Brain pericyte (primary cell): ENCODE measurements around the gene PARP15.
"Not testable (repeated sequence)": the region's sequence is repeated elsewhere in the genome, so short reads cannot be mapped to it uniquely, and the experiment has no call there.

Experiments
- DNase-seq: peaks from one replicate; pipeline ENCODE4 v3.0.0-alpha.2; 2012; ENCODE audit warnings: low read depth, low spot score

Gene PARP15

DNA sequence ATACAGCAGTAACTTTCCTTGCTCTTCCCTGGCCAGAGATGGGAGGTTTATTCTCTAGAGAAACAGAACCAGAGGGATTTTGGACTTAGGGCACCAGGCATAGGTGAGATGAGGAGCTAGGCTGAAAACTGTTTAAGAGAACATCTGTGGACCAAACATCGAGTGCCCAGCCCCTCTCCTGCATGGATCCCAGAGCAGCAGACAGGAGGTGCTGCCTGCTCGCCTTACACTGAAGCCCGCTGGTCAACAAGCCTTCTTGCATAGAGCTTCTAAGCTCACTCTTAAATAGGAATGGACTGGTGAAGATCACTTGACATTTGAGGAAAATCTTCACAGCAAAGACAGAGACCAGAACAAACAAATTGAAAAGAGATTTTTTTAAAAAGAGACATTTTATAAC lies 41.2 kb downstream of the PARP15 start:
- no peak for DNase-seq

DNA sequence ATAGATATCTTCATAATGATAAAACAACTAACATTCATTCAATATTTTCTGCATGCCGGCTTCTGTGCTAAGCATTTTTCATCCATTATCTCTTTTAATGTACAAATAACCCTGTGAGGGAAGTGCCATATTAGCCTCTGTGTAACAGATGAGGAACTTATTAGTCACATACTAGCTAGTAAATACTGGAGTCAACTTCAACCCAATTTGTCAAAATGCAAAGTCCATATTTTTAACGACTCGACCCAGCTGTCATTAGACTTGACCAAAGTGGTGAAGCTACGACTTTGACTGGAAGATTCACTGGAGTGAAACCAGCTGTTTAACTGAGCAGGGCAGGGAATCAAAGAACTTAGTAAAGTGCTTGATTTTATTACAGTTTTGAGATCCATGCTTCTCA lies 41.6 kb downstream of the PARP15 start:
- no peak for DNase-seq

DNA sequence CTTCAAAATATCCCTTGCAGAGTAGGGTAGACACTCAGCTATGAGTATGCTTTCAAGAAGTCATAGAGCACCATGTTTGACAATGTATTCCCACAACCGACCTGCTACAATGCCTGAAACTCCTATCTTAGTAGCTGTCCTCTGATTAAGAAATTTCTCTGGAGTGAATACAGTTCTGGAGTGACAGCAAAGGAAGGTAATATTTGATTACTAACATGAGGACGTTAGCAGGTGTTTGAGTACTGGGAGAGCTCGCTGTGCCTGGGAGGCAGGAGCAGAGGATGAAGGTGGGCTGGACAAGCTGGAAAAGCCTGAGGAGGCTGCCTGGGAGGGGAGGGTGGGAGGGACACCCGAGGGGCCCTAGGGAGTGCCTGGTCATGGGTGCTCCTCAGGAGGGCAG lies 42.9 kb downstream of the PARP15 start:
- DNase-seq = no peak

DNA sequence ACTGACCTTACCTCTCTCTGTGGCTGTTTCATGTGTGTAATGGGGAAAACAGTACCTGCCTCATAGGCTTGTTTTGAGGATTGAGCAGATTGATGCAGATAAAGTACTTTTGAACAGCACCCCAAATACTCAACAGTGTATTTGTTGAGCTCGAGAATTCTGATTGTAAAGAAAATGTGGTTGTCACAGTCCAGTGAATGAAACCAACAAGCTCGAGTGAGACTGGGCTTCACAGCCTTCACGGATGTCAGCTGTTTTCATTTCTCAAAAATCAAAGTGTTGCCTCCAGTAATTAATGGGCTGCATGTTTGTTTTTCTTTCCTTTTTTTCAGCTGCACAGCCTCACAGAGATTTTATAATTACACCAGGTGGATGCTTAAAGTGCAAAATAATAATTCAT lies 43.7 kb downstream of the PARP15 start:
- no peak for DNase-seq

DNA sequence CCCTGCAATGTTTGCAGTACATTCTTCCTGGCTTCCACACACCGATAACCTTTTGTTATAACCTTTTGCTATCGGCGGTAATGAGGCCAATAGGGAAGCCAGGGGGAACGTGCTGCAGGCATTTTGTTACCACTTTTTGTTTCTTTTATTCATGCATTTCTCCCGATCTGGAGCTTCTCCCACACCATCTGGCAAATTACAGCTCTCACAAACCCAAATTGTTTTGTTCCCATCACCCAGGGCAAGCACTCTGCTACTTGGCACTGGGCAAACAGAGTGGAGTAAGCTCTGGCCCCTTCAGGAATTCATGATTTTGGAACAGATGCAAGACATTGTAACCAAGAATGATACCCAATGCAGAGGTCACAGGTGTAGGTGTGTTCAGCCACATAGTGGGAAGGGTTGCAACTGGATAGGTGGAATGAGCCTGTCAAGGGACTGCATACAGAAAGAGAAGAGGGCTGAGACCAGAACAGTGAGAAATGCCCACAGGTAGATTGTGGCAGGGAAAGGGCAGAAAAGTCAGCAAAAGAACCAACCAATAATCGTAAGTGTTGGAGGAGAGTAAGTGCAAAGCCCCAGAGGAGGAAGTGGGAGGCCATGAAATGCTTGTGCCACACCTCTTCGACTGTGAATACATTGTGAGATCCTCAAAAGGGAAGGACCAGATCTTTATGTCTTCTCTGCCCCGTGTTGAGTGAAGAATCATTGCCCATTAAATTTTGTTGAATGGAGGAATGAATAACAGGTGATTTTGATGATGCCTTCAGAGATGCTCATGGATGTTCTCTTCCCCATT lies 45.8 kb downstream of the PARP15 start:
- no peak for DNase-seq

DNA sequence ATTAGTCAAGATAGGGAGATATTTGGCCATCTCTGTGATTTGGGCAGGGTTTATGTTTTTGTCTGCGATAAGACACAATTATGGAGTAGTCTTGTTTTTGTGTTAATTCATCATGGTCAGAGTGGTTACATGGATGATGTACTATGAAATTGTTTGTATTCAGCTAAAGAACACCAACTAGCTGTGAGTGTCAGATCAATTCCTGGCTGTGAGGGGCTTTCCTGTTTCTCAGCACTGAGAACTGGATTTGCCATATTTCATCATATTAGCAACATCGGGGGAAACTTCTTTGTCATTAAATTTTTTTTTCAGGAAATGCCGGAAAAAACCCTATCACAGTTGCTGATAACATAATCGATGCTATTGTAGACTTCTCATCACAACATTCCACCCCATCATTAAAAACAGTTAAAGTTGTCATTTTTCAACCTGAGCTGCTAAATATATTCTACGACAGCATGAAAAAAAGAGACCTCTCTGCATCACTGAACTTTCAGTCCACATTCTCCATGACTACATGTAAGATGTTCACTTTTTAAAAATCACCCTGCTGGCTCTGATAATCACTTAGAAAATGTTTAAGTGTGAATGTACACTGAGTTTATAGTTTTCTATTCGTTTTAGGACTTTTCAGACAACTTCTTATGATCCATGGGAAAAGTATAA lies 49.2 kb downstream of the PARP15 start:
- no peak for DNase-seq

DNA sequence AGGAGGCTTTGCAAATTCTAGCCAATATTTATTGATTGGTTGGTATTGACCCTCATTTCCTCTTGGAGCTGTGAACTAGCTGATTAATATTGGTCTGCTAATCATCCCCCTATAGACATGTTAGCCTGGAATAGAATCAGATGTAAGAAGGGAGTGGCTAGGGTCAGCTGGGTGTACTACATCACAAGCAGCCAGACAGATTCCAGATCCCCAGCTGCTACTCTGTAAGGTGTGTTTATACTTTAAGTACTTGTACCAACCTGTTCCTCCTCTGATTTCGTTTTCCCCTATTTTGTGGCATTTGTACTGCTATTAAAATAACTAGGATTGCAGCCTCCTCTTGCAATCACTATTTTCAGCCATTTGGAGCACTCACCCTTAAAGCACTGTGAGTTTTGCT lies 49.9 kb downstream of the PARP15 start:
- no peak for DNase-seq

DNA sequence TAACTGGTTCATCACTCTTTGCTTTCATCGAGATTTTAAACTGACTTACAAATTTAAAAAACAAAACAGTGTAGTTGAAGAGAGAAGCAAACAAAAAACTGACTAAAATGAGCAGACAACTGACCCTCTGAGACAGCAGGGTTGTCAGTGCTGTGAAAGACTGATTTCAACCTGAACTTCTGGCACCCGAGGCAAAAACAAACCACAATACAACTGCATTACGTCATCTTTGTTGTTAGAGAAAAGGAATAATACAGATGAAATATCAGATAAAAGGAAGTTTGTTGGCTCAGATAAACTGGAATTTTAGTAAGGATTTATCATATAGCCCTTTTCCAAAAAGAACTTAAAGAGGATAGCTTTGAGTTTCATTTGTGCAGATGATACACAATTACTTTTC lies 51.1 kb downstream of the PARP15 start:
- no peak for DNase-seq

DNA sequence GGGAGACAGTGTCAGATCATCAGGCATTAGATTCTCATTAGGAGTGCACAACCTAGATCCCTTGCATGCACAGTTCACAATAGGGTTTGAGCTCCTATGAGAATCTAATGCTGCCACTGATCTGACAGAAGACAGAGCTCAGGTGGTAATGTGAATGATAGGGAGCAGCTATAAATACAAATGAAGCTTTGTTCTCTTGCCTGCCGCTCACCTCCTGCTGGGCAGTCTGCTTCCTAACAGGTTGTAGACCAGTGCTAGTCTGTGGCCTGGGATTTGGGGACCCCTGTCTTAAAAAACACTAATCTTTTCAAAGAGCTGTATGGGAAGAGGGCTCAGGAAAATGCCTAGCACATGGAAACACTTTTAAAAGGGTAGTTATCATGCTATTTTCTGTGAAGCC lies 52.3 kb downstream of the PARP15 start:
- DNase-seq = no peak

DNA sequence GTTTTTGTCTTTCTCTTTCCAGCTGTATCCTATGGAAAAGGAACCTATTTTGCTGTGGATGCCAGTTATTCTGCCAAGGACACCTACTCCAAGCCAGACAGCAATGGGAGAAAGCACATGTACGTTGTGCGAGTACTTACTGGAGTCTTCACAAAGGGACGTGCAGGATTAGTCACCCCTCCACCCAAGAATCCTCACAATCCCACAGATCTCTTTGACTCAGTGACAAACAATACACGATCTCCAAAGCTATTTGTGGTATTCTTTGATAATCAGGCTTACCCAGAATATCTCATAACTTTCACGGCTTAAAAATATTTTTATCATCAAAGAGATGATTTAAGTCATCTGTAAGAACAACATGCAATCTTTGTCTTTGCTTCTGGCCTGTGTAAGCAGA lies 58.3 kb downstream of the PARP15 start:
- DNase-seq = no peak

DNA sequence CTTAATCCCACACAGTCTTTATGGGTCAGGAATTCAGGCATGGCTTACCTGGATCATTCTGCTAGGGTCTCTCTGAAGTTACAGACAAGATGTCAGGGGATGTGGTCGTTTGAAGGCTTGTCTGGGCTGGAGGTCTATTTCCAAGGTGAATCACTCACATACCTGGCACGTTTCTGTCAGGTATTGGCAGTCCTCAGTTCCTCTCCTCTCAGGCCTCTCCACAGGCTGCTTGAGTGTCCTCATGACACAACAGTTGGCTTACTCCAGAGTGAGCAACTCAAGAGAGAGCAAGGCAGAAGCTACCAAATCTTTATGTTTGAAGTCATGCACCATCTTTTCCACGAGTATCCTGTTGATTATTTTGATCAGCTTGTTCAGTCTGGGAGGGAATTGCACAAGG lies 59.2 kb downstream of the PARP15 start:
- DNase-seq = no peak

DNA sequence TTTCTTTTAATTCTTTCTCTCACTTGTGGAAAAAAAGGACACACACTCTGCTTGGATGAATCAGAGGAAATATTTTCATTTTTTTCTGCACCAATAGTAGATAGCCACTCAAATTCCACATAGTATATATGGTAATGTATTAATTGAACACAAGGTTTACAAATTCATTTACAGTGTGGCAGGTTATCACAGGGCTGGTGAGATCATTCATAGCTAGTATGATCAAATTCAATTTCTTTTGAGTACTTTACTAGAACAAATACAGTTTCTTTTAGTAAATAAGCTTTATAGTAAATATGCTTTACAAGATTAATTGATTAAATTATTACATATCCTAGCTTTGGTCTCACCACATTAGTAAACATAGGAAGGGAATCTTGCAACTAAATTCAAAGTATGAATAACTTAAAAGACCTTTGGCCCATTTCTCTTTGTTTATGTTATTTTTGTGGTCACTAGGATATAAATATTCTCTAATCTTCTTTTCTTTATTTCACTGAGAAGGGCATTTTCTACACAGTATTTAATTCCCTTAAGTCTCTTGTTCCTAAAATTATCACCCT lies 63.1 kb downstream of the PARP15 start:
- DNase-seq = no peak

DNA sequence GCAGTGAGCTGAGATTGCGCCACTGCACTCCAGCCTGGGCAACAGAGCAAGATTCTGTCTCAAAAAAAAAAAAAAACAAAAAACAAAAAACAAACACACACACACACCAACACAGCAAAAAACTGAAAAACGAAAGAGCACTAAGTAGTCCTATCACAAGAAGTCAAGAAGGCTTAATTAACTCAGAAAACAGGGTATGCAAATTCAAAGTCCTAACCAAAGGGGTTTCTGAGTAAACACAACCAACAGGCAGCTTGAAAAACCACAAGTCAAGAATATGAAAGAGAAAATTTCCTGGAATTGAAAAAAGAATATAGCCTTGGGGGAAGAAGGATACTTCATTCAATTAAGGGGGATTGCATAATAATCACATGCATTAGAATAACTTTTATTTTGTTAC lies 65.5 kb downstream of the PARP15 start:
- DNase-seq = no peak

DNA sequence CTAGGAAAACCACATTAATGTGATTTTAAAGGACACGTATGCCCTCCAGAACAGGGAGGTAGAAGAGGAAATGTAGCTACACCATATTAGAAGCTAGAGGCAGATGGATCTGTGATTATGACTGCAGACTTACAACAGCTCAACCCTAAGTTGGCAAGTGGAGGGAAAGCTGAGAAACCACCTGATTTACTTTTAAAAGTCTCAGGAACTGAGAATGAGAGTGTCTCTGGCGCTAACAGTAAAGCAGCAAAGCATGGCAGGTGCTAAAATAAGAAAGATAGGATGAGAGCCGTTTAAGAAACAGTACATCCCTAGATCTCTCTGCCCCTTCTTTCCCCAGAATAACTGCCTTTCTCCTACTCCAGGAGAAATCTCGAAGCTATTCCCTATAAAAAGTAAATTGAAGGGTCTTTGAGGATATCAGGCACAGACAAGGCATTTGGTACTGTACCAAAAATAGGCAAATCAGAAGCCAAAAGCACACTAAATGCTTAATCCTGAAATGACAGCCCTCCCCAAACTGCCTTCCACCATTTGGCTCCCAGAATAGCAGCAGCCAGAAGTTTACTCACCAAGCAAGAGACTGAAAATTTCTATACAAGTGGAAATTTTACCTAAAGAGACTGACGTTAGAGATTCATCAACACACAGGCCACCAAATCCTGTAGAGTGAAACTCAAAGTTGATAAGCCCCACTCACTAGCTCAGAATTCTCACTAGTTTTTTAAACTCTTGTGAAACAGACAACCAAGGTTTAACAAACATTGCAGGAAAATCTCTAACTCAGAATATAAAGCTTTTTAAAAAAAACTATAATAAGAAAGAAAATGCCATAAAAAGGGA lies 68.9 kb downstream of the PARP15 start:
- no peak for DNase-seq

DNA sequence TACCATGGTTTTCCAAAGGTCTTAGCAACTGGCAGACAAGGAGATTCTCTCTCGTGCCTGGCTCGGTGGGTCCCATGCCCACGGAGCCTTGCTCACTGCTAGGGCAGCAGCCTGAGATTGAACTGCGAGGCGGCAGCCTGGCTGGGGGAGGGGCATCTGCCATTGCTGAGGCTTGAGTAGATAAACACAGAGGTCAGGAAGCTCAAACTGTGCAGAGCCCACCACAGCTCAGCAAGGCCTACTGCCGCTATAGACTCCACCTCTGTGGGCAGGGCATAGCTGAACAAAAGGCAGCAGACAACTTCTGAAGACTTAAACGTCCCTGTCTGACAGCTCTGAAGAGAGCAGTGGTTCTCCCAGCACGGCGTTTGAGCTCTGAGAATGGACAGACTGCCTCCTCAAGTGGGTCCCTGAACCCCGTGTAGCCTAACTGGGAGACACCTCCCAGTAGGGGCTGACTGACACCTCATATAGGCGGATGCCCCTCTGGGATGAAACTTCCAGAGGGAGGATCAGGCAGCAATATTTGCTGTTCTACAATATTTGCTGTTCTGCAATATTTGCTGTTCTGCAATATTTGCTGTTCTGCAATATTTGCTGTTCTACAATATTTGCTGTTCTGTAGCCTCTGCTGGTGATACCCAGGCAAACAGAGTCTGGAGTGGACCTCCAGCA lies 73.9 kb downstream of the PARP15 start:
- DNase-seq = not testable (repeated sequence)

DNA sequence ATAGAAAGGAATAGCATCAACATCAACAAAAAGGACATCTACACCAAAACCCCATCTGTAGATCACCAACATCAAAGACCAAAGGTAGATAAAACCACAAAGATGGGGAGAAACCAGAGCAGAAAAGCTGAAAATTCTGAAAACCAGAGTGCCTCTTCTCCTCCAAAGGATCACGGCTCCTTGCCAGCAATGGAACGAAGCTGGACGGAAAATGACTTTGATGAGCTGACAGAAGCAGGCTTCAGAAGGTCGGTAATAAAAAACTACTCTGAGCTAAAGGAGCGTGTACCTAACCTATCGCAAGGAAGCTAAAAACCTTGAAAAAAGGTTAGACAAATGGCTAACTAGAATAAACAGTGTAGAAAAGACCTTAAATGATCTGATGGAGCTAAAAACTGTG lies 74.5 kb downstream of the PARP15 start:
- not testable (repeated sequence) for DNase-seq

DNA sequence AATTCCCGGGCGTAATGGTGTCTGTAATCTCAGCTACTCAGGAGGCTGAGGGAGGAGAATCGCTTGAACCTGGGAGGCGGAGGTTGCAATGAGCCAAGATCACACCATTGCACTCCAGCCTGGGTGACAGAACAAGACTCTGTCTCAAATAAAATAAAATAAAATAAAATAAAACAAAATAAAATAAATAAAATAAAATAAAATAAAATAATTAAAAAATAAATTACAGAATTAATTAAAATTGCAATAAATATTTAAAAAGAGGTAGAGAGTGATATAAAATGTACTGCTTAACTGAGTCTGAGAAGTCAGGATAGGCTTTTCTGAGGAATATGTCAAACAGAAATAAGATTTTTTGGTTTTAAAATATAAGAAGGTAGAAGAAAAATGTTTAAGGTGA lies 80.9 kb downstream of the PARP15 start:
- DNase-seq = not testable (repeated sequence)

DNA sequence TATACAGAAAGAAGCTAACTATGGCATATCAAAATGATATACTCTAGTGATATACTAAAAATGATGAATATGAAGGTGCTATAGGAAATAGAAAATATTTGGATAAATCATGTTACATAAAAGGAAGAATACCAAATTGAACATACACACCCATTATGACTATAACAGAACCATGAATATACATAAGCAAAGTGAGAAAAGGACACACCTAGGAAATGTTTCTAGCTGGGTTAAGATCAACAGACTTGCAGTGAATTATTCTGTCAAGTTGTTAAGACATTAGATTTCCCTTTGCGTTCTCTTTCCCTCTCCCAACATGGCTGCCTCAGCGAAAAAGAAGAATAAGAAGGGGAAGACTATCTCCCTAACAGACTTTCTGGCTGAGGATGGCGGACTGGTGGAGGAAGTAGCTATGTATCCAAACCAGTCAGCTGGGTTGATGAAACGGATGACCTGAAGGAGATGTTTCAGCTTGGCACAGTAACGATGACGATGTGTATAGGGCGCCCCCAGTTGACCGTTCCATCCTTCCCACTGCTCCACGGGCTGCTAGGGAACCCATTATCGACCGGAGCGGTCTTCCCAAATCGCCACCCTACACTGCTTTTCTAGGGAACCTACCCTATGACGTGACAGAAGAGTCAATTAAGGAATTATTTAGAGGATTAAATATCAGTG lies 83.0 kb downstream of the PARP15 start:
- no peak for DNase-seq

DNA sequence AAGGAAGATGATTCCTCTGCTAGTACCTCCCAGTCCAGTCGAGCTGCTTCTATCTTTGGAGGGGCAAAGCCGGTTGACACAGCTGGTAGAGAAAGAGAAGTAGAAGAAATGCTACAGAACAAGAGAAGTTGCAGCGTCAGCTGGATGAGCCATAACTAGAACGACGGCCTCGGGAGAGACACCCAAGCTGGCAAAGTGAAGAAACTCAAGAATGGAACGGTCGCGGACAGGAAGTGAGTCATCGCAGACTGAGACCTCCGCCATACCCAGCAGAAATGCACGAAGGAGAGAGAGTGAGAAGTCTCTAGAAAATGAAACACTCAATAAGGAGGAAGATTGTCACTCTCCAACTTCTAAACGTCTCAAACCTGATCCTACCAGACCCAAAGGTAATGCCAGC lies 84.2 kb downstream of the PARP15 start:
- DNase-seq = no peak

DNA sequence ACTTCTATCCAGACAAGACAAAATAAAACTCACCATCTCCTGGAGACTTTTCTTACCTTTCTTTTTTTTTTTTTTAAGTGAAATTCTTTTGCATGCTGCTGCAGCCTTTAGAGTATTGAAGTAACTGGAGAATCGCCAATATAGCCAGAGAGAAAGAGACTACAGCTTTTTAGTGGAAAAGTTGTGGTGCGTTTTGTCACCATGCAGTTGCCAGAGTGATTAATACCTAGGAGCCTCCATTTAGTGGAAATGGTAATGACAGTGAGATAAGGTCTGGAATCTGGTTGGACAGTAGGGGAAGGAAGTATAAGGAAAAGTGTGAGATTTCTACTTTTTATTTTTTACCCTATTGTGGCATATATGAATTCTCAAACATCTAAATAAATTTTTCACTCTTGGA lies 85.1 kb downstream of the PARP15 start:
- no peak for DNase-seq

DNA sequence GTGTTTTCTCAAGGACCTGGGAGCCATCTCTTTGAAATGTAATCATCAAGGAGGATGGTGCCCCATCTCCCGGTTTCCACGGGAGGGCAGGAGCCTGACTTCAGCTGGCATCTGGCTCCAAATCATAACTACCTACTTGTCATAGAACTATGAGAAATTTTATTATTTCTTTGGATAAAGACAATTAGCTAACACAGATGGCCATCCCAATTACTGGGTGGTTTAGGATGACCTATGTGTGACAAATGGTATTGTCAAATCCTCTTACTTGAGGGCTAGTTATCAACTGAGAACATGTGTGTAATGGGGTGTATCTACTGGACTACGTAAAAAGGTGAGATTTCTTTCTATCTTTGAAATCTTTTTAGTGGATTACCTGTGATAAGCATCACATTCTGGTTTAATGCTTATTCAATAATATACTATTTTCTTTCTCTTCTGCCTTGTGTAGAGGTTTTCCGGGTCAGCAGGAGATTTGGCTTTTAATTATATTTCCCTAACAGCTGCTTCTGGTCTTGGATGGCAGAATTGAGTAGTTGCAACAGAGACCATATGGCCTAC lies 87.9 kb downstream of the PARP15 start:
- DNase-seq = no peak
